Parathyroid adenoma (tissue), 2 donors: ENCODE data around the gene TMCC1.

Experiments
- H2AFZ ChIP-seq: fragments of 300-600 bp; sonication (generic); one replicate; pipeline ENCODE4 v1.7.0; 2017; ENCODE audit warnings: antibody characterized with exemption, mild to moderate bottlenecking
- H3K27ac ChIP-seq: fragments of 300-600 bp; sonication (generic); one replicate; pipeline ENCODE4 v1.7.0; 2017
- H3K27me3 ChIP-seq: fragments of 300-600 bp; sonication (generic); one replicate; pipeline ENCODE4 v1.7.0; 2017; ENCODE audit warnings: low read length; ENCODE audit not compliant: control insufficient read depth, insufficient read depth
- H3K36me3 ChIP-seq: fragments of 300-600 bp; sonication (generic); one replicate; pipeline ENCODE4 v1.7.0; 2017; ENCODE audit warnings: low read length; ENCODE audit not compliant: control insufficient read depth, insufficient read depth
- H3K4me1 ChIP-seq: fragments of 300-600 bp; sonication (generic); one replicate; pipeline ENCODE4 v1.7.0; 2017; ENCODE audit warnings: control low read depth
- H3K4me2 ChIP-seq: fragments of 300-600 bp; sonication (generic); one replicate; pipeline ENCODE4 v1.7.0; 2017; ENCODE audit warnings: low read length
- H3K4me3 ChIP-seq: fragments of 300-600 bp; sonication (generic); one replicate; pipeline ENCODE4 v1.7.0; 2017; ENCODE audit warnings: low read depth, low read length
- H3K79me2 ChIP-seq: fragments of 300-600 bp; sonication (generic); one replicate; pipeline ENCODE4 v1.7.0; 2017; ENCODE audit warnings: control low read depth
- H3K9ac ChIP-seq: fragments of 300-600 bp; sonication (generic); one replicate; pipeline ENCODE4 v1.7.0; 2017; ENCODE audit warnings: mild to moderate bottlenecking
- H3K9me3 ChIP-seq: fragments of 300-600 bp; sonication (generic); one replicate; pipeline ENCODE4 v1.7.0; 2017; ENCODE audit warnings: low read length; ENCODE audit not compliant: control insufficient read depth
- CTCF ChIP-seq: fragments of 300-600 bp; sonication (generic); IDR thresholded peaks from one replicate; pipeline ENCODE4 v1.7.0; 2017; ENCODE audit warnings: antibody characterized with exemption, mild to moderate bottlenecking
- donor health status: primary hyperparathyroidism.

TMCC1 gene

DNA sequence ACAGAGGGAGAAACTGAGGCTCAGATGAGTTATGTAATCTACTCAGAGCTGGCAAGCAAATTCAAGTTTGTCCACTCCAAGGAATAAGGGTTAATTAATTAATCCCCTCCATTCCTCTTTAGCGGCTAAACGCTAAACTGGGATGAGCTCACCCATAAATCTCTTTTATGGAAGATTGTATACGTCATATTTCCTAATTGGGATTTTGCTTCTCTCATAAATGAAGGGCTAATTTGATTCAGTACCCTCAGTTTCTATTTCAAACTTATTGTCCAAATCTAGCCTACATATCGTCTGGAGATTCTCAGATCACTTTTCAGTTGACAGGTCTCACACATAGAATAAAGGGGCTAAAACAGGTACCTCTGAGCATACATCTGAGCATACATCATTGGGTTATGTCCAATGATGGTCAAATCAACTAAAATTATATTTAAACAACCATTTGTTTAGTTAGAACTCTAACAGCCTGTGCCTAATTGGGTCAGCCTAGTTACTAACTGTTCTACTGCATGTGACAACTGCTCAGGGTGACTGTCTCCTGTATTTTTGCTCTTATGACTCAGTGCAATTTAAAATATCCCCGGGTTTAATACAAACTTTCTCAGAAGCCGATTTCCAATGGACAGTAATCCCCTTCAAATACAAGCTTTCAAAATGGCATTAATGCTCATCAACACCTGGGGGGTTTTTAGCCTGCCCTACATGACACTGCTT lies 229.4 kb downstream of the TMCC1 start:
- H3K4me2 ChIP-seq: no peak overlapping the region
- H3K4me1 ChIP-seq: no peaks in the 10 kb centered on the region
- H3K36me3 ChIP-seq: no peaks in the 10 kb centered on the region
- H3K79me2 ChIP-seq: no peaks in the 10 kb centered on the region
- no peaks in the 10 kb centered on the region for H3K27me3 ChIP-seq
- H2AFZ ChIP-seq: no peak overlapping the region
- H3K9me3 ChIP-seq: no peaks in the 10 kb centered on the region
- no peak overlapping the region for H3K27ac ChIP-seq
- TF ChIP-seq CTCF: no peak
- no peak overlapping the region for H3K4me3 ChIP-seq
- H3K9ac ChIP-seq: no peak overlapping the region

- Histone ChIP-seq H3K27ac (no peak overlapping the region), H3K4me1 (no peaks in the 10 kb centered on the region)
- TF ChIP-seq CTCF: no peak
Measured at GRCh38 chr3:129663045-129663446, 230.5 kb downstream of the TMCC1 start.

DNA sequence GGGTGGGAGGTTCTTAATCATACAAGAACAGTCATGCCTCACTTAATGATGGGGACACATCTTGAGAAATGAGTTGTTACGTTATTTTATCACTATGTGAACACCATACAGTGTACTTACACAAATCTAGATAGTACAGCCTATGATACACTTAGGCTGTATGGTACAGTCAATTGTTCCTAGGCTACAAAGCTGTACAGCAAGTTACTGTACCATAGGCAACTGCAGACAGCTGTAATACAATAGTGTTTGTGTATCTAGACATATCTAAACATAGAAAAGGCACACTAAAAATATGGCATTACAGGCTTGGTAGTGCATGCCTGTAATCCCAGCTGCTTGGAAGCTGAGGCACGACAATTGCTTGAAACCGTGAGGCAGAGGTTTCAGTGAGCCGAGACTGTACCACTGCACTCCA lies 231.3 kb downstream of the TMCC1 start:
- no peak overlapping the region for H3K4me3 ChIP-seq
- no peaks in the 10 kb centered on the region for H3K27me3 ChIP-seq
- H3K4me2 ChIP-seq: no peak overlapping the region
- H3K27ac ChIP-seq: no peak overlapping the region
- H3K79me2 ChIP-seq: no peaks in the 10 kb centered on the region
- no peaks in the 10 kb centered on the region for H3K9me3 ChIP-seq
- TF ChIP-seq CTCF: no peak
- no peaks in the 10 kb centered on the region for H3K4me1 ChIP-seq
- no peaks in the 10 kb centered on the region for H3K36me3 ChIP-seq
- H3K9ac ChIP-seq: no peak overlapping the region
- no peak overlapping the region for H2AFZ ChIP-seq

More at GRCh38 chr3:129663045-129663446, 230.5 kb downstream of the TMCC1 start:
- Histone ChIP-seq H3K4me2 (no peak overlapping the region), H3K27me3 (no peaks in the 10 kb centered on the region), H3K9me3 (no peaks in the 10 kb centered on the region), H2AFZ (no peak overlapping the region), H3K36me3 (no peaks in the 10 kb centered on the region), H3K4me3 (no peak overlapping the region), H3K9ac (no peak overlapping the region), H3K79me2 (no peaks in the 10 kb centered on the region)

DNA sequence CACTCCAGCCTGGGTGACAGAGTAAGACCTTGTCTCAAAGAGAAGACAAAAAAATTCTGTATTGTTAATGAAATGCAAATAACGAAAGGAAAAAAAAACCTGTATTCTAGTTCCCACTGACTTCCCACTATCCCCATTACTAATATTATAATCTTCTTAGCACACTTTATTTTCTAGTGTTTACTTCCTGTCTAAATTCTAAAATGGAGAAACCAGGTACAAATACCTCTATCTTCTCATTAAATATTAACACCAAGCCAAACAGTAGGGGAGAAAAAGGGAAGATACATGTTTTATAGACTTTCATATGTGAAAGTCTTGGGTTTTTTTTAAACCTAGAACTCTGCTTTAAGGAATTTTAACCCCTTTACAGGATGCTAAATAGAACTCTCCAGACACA lies 231.7 kb downstream of the TMCC1 start:
- Histone ChIP-seq H3K9me3 (no peaks in the 10 kb centered on the region), H3K27me3 (no peaks in the 10 kb centered on the region), H3K4me2 (no peak overlapping the region), H3K79me2 (no peaks in the 10 kb centered on the region), H3K4me1 (no peaks in the 10 kb centered on the region), H3K9ac (no peak overlapping the region), H3K36me3 (no peaks in the 10 kb centered on the region), H3K4me3 (no peak overlapping the region), H2AFZ (no peak overlapping the region), H3K27ac (no peak overlapping the region)
- TF ChIP-seq CTCF: no peak
